NB4 (cell line): ENCODE results near the gene DDX56.

Experiments
- CTCF ChIP-seq: IDR thresholded peaks from one replicate; pipeline ENCODE4 v1.5.1; 2012; ENCODE audit warnings: low read depth, low read length
- POLR2A ChIP-seq: IDR thresholded peaks from 2 replicates; pipeline ENCODE4 v1.6.1; 2011; ENCODE audit warnings: mild to moderate bottlenecking; ENCODE audit not compliant: insufficient read length; ENCODE audit errors: extremely low read depth

GRCh38 chr7:44566680-44567079 is 7.0 kb downstream of the DDX56 start:
- no peak for TF ChIP-seq CTCF
- TF ChIP-seq POLR2A: no peak
